Stomach (tissue), 4 donors: ENCODE results near the gene DLGAP1.

Experiments
- POLR2A ChIP-seq, 4 donors: fragments of 450-650 bp; IDR thresholded peaks; one replicate each; pipeline ENCODE4 v1.6.1; 2016; ENCODE audit warnings: antibody characterized with exemption in 4 of 4, control low read depth in 2 of 4, mild to moderate bottlenecking in 1 of 4, moderate library complexity in 1 of 4
- POLR2AphosphoS5 ChIP-seq, 3 donors: sonication (generic); formaldehyde crosslinking; IDR thresholded peaks; one replicate each; pipeline ENCODE4 v1.6.1; 2016; ENCODE audit warnings: antibody characterized with exemption in 3 of 3
- TF ChIP-seq, protein P1 (sequence below), 7 experiments: fragments of 450-650 bp in 4 of 7; fragments of 200-600 bp in 3 of 7; sonication (generic) in 3 of 7; IDR thresholded peaks; one replicate each; pipeline ENCODE4 v1.5.1; 2016 to 2019; ENCODE audit warnings: antibody characterized with exemption in 7 of 7, control low read depth in 2 of 7, mild to moderate bottlenecking in 1 of 7

DNA sequence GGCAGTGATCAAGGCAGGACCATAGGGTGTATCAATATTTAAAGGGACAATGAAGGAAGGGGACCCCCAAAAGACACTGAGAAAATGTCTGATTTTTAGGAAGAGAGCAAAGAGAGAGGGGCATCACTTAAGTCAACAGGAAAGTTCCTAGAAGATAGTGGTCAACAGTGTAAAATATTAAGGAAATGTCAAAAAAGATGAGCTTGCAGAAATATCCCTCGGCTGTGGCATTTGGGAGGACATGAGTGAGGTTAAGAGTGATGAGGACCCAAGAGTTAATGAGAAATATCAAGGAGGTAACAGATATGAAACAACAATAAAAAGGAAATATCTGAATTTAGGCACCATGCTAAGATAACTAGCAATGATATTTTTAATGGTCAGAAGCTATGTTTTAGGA lies 665.6 kb downstream of the DLGAP1 start:
- TF ChIP-seq, protein P1, sequence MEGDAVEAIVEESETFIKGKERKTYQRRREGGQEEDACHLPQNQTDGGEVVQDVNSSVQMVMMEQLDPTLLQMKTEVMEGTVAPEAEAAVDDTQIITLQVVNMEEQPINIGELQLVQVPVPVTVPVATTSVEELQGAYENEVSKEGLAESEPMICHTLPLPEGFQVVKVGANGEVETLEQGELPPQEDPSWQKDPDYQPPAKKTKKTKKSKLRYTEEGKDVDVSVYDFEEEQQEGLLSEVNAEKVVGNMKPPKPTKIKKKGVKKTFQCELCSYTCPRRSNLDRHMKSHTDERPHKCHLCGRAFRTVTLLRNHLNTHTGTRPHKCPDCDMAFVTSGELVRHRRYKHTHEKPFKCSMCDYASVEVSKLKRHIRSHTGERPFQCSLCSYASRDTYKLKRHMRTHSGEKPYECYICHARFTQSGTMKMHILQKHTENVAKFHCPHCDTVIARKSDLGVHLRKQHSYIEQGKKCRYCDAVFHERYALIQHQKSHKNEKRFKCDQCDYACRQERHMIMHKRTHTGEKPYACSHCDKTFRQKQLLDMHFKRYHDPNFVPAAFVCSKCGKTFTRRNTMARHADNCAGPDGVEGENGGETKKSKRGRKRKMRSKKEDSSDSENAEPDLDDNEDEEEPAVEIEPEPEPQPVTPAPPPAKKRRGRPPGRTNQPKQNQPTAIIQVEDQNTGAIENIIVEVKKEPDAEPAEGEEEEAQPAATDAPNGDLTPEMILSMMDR (IDR thresholded peaks at IDR 0.05), result no peak
- TF ChIP-seq POLR2A (IDR thresholded peaks at IDR 0.05) (no peak), POLR2AphosphoS5 (IDR thresholded peaks at IDR 0.05) (no peak)
